Activated B cell treated with CpG ODN at 0.5 μM for 24 hours (primary cell): ENCODE measurements around the gene UPB1. TPM values are rescaled to one million over a fixed set of nuclear protein-coding genes. Genes with fewer than 3 reads are reported as not detected.

ENCODE experiments used
- ATAC-seq: fragments of 200-7000 bp; cut with Tn5 transposase; one replicate; pipeline ENCODE4 v1.10.0; 2021; ENCODE audit warnings: low read depth, mild to moderate bottlenecking, moderate library complexity
- CTCF ChIA-PET: fragments of 350-600 bp; sonication (Branson Sonifier 250); formaldehyde crosslinking; loops from one replicate; lab custom pipeline; 2021; ENCODE audit warnings: antibody characterized with exemption; lab: Charles Lee
- POLR2A ChIA-PET: fragments of 350-600 bp; sonication (Branson Sonifier 250); formaldehyde crosslinking; loops from one replicate; lab custom pipeline; 2021; ENCODE audit warnings: antibody characterized with exemption; lab: Charles Lee
- DNase-seq: peaks from one replicate; pipeline ENCODE4 v3.0.0; 2022
- H3K27ac Mint-ChIP-seq: one replicate; pipeline ENCODE4 v1.8.0; 2020; ENCODE audit warnings: mixed read lengths
- H3K27me3 Mint-ChIP-seq: one replicate; pipeline ENCODE4 v1.8.0; 2021; ENCODE audit warnings: mixed read lengths
- H3K36me3 Mint-ChIP-seq: one replicate; pipeline ENCODE4 v1.8.0; 2021; ENCODE audit warnings: low read depth, mixed read lengths
- H3K4me1 Mint-ChIP-seq: one replicate; pipeline ENCODE4 v1.8.0; 2021; ENCODE audit warnings: mixed read lengths
- H3K4me3 Mint-ChIP-seq: one replicate; pipeline ENCODE4 v1.8.0; 2020; ENCODE audit warnings: mild to moderate bottlenecking, mixed read lengths
- H3K9me3 Mint-ChIP-seq: one replicate; pipeline ENCODE4 v1.8.0; 2020; ENCODE audit warnings: mixed read lengths
- CTCF ChIP-seq: fragments of 200-600 bp; IDR thresholded peaks from one replicate; pipeline ENCODE4 v1.8.0; 2022; ENCODE audit warnings: antibody characterized with exemption, mild to moderate bottlenecking
- intact Hi-C: fragments of 100-400 bp; cut with micrococcal nuclease; formaldehyde crosslinking; loops from one replicate; pipeline ENCODE4 v1.15.1; 2024
- total RNA-seq: library from RNA; stranded (reverse); gene quantifications from 2 replicates; pipeline ENCODE4 v1.2.3, GENCODE V29; 2022

The UPB1 gene
- total RNA-seq, 1 donor from 2014 or later: 1.3 TPM

- no peak for TF ChIP-seq CTCF
- Mint-ChIP-seq H3K4me1 (peaks cover 51% of the 10 kb centered on the region), H3K4me3 (no peak overlapping the region), H3K27ac (no peak overlapping the region), H3K9me3 (no peaks in the 10 kb centered on the region), H3K36me3 (no peaks in the 10 kb centered on the region), H3K27me3 (no peaks in the 10 kb centered on the region)
- POLR2A ChIA-PET: interaction anchor here (0.5 to 0.7 kb wide), 4 partner anchors 13 to 168 kb away, joined by 3 to 5 read pairs (median 4); no protein-coding TSS in a partner anchor
- intact Hi-C loops: no loop called here
- DNase-seq (no peak), ATAC-seq (no peak)
- CTCF ChIA-PET: interaction anchor here (1.2 to 3.8 kb wide), 4 partner anchors 18 to 86 kb away, joined by 3 to 58 read pairs (median 10); no protein-coding TSS in a partner anchor
These were observed 9.4 kb downstream of the UPB1 start for GRCh38 chr22:24504540-24504939.

GRCh38 chr22:24504956-24505736 is 10.0 kb downstream of the UPB1 start:
- ATAC-seq (no peak), DNase-seq (no peak)
- H3K9me3 Mint-ChIP-seq: no peaks in the 10 kb centered on the region
- H3K27me3 Mint-ChIP-seq: no peaks in the 10 kb centered on the region
- POLR2A ChIA-PET: interaction anchor here (0.6 kb wide), 2 partner anchors 13 to 168 kb away, joined by 4 to 5 read pairs; no protein-coding TSS in a partner anchor
- TF ChIP-seq CTCF: no peak
- no peaks in the 10 kb centered on the region for H3K36me3 Mint-ChIP-seq
- no peak overlapping the region for H3K4me3 Mint-ChIP-seq
- CTCF ChIA-PET: interaction anchor here (1.2 to 3.8 kb wide), 3 partner anchors 17 to 83 kb away, joined by 3 to 58 read pairs (median 17); no protein-coding TSS in a partner anchor
- H3K27ac Mint-ChIP-seq: no peak overlapping the region
- peaks cover 51% of the 10 kb centered on the region for H3K4me1 Mint-ChIP-seq
- intact Hi-C loops: no loop called here

- POLR2A ChIA-PET: interaction anchor here (0.5 to 1.5 kb wide), 2 partner anchors 14 to 79 kb away, joined by 3 to 5 read pairs; partner anchors contain the start of gene ADORA2A
- no peaks in the 10 kb centered on the region for H3K9me3 Mint-ChIP-seq
- TF ChIP-seq CTCF: no peak
- H3K27ac Mint-ChIP-seq: peak overlapping the region; percentile 69
- H3K36me3 Mint-ChIP-seq: no peaks in the 10 kb centered on the region
- ATAC-seq: no peak
- intact Hi-C loops: no loop called here
- H3K4me1 Mint-ChIP-seq: peaks cover 63% of the 10 kb centered on the region
- DNase-seq: no peak
- no peaks in the 10 kb centered on the region for H3K27me3 Mint-ChIP-seq
- CTCF ChIA-PET: interaction anchor here (1.5 to 1.9 kb wide), 3 partner anchors 15 to 84 kb away, joined by 4 to 7 read pairs (median 5); no protein-coding TSS in a partner anchor
- no peak overlapping the region for H3K4me3 Mint-ChIP-seq
These were observed 11.8 kb downstream of the UPB1 start for GRCh38 chr22:24506802-24507438.

- POLR2A ChIA-PET: interaction anchor here (1.2 kb wide), 1 partner anchor 84 kb away, joined by 3 read pairs; no protein-coding TSS in a partner anchor
- no peaks in the 10 kb centered on the region for H3K36me3 Mint-ChIP-seq
- peaks cover 64% of the 10 kb centered on the region for H3K4me1 Mint-ChIP-seq
- intact Hi-C loops: no loop called here
- H3K4me3 Mint-ChIP-seq: no peak overlapping the region
- H3K9me3 Mint-ChIP-seq: no peaks in the 10 kb centered on the region
- no peak for TF ChIP-seq CTCF
- CTCF ChIA-PET: interaction anchor here (1.2 to 1.9 kb wide), 4 partner anchors 14 to 85 kb away, joined by 4 to 7 read pairs (median 5); no protein-coding TSS in a partner anchor
- H3K27ac Mint-ChIP-seq: peak overlapping the region; percentile 35
- no peaks in the 10 kb centered on the region for H3K27me3 Mint-ChIP-seq
- ATAC-seq: no peak
- no peak for DNase-seq
These were observed 12.6 kb downstream of the UPB1 start for GRCh38 chr22:24507716-24508115.
